ENCODE measurements around the gene RND2. TPM values are rescaled to one million over a fixed set of nuclear protein-coding genes. Genes with fewer than 3 reads are reported as not detected.

Gene RND2
- total and polyA plus RNA-seq, 2 donors (not counting 1 experiment from before 2014, with no cell fraction given): 0.24 to 0.44 TPM

GRCh38 chr17:43040655-43041054 lies 15.6 kb downstream of the RND2 start:
- Histone ChIP-seq H4K20me1 (ENCODE audit: control insufficient read depth, insufficient read depth, low read length, poor library complexity, severe bottlenecking) (no peaks in the 10 kb centered on the region), H3K27ac (ENCODE audit: low read length in 2 of 2) (no peak overlapping the region), H3K4me2 (replicated peaks; ENCODE audit: low read depth, low read length, poor library complexity, severe bottlenecking) (no peak overlapping the region), H3K9ac (ENCODE audit: low read length) (no peak overlapping the region), H3K9me3 (ENCODE audit: control extremely low read depth in 1 of 3, control insufficient read depth in 2 of 3, insufficient read depth in 1 of 3, low read length in 2 of 3) (no peaks in the 10 kb centered on the region), H3K79me2 (ENCODE audit: control insufficient read depth, insufficient read depth, low read length) (no peaks in the 10 kb centered on the region), H3K27me3 (replicated peaks in 1 of 4; ENCODE audit: control extremely low read depth in 1 of 4, control insufficient read depth in 3 of 4, insufficient read depth in 4 of 4, low read length in 3 of 4) (no peaks in the 10 kb centered on the region), H3K4me3 (ENCODE audit: control extremely low read depth in 1 of 5, extremely low read depth in 1 of 5, insufficient read depth in 1 of 5, low read depth in 2 of 5, low read length in 4 of 5) (no peak overlapping the region), H2AFZ (ENCODE audit: insufficient read depth, low read depth, low read length, poor library complexity, severe bottlenecking) (no peak overlapping the region), H3K4me1 (ENCODE audit: control insufficient read depth in 2 of 2, insufficient read depth in 2 of 2, low read length in 2 of 2) (no peaks in the 10 kb centered on the region), H3K36me3 (replicated peaks in 1 of 2; ENCODE audit: control extremely low read depth in 1 of 2, control insufficient read depth in 1 of 2, extremely low read depth in 1 of 2, insufficient read depth in 2 of 2, low read length in 1 of 2) (no peaks in the 10 kb centered on the region)
- H3K27ac Mint-ChIP-seq: no peak overlapping the region
- no peak overlapping the region for H3K4me3 Mint-ChIP-seq
- WGBS (ENCODE audit: insufficient coverage): 57% methylated on average over 1 of the region's 2 CpGs
- CTCF ChIA-PET: interaction anchor here (1.4 kb wide), 1 partner anchor 10 kb away, joined by 3 read pairs; no protein-coding TSS in a partner anchor
- POLR2A ChIA-PET: no interaction called here
- no peaks in the 10 kb centered on the region for H3K9me3 Mint-ChIP-seq (ENCODE audit: insufficient read depth)
- H3K27me3 Mint-ChIP-seq: no peaks in the 10 kb centered on the region
- TF ChIP-seq EZH2 (IDR thresholded peaks at IDR 0.05; ENCODE audit: borderline replicate concordance, insufficient read depth, low read depth, low read length, poor library complexity, severe bottlenecking): no peak
- TF ChIP-seq, protein P1, sequence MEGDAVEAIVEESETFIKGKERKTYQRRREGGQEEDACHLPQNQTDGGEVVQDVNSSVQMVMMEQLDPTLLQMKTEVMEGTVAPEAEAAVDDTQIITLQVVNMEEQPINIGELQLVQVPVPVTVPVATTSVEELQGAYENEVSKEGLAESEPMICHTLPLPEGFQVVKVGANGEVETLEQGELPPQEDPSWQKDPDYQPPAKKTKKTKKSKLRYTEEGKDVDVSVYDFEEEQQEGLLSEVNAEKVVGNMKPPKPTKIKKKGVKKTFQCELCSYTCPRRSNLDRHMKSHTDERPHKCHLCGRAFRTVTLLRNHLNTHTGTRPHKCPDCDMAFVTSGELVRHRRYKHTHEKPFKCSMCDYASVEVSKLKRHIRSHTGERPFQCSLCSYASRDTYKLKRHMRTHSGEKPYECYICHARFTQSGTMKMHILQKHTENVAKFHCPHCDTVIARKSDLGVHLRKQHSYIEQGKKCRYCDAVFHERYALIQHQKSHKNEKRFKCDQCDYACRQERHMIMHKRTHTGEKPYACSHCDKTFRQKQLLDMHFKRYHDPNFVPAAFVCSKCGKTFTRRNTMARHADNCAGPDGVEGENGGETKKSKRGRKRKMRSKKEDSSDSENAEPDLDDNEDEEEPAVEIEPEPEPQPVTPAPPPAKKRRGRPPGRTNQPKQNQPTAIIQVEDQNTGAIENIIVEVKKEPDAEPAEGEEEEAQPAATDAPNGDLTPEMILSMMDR (IDR thresholded peaks at IDR 0.05): no peak
- ATAC-seq (ENCODE audit: low read depth): no peak
- no peak for DNase-seq
- no peaks in the 10 kb centered on the region for H3K4me1 Mint-ChIP-seq
- intact Hi-C loops (cut with micrococcal nuclease): no loop called here

GRCh38 chr17:43042025-43042628 lies 17.1 kb downstream of the RND2 start:
- CTCF ChIA-PET: no interaction called here
- Mint-ChIP-seq H3K27ac (no peak overlapping the region), H3K9me3 (ENCODE audit: insufficient read depth) (no peaks in the 10 kb centered on the region), H3K27me3 (no peaks in the 10 kb centered on the region), H3K4me1 (no peaks in the 10 kb centered on the region), H3K4me3 (no peak overlapping the region)
- no peaks in the 10 kb centered on the region for H3K27me3 ChIP-seq (replicated peaks in 1 of 4; ENCODE audit: control extremely low read depth in 1 of 4, control insufficient read depth in 3 of 4, insufficient read depth in 4 of 4, low read length in 3 of 4)
- H3K4me1 ChIP-seq (ENCODE audit: control insufficient read depth in 2 of 2, insufficient read depth in 2 of 2, low read length in 2 of 2): no peaks in the 10 kb centered on the region
- 100% methylated on average over 2 of the region's 5 CpGs for WGBS (ENCODE audit: insufficient coverage)
- no peak overlapping the region for H3K4me3 ChIP-seq (ENCODE audit: control extremely low read depth in 1 of 5, extremely low read depth in 1 of 5, insufficient read depth in 1 of 5, low read depth in 2 of 5, low read length in 4 of 5)
- no peak for DNase-seq
- intact Hi-C loops (cut with micrococcal nuclease): no loop called here
- no peaks in the 10 kb centered on the region for H3K36me3 ChIP-seq (replicated peaks in 1 of 2; ENCODE audit: control extremely low read depth in 1 of 2, control insufficient read depth in 1 of 2, extremely low read depth in 1 of 2, insufficient read depth in 2 of 2, low read length in 1 of 2)
- TF ChIP-seq EZH2 (IDR thresholded peaks at IDR 0.05; ENCODE audit: borderline replicate concordance, insufficient read depth, low read depth, low read length, poor library complexity, severe bottlenecking): no peak
- TF ChIP-seq, protein P1 (IDR thresholded peaks at IDR 0.05): no peak
- POLR2A ChIA-PET: no interaction called here
- no peak overlapping the region for H3K4me2 ChIP-seq (replicated peaks; ENCODE audit: low read depth, low read length, poor library complexity, severe bottlenecking)
- H3K9ac ChIP-seq (ENCODE audit: low read length): no peak overlapping the region
- no peak overlapping the region for H3K27ac ChIP-seq (ENCODE audit: low read length in 2 of 2)
- no peak for ATAC-seq (ENCODE audit: low read depth)
- no peaks in the 10 kb centered on the region for H4K20me1 ChIP-seq (ENCODE audit: control insufficient read depth, insufficient read depth, low read length, poor library complexity, severe bottlenecking)
- H2AFZ ChIP-seq (ENCODE audit: insufficient read depth, low read depth, low read length, poor library complexity, severe bottlenecking): no peak overlapping the region
- H3K9me3 ChIP-seq (ENCODE audit: control extremely low read depth in 1 of 3, control insufficient read depth in 2 of 3, insufficient read depth in 1 of 3, low read length in 2 of 3): no peaks in the 10 kb centered on the region
- no peaks in the 10 kb centered on the region for H3K79me2 ChIP-seq (ENCODE audit: control insufficient read depth, insufficient read depth, low read length)

Measured in B cell (primary cell).